HepG2 (cell line): Measurements from ENCODE around the gene MAP2K5. TPM values are rescaled to one million over a fixed set of nuclear protein-coding genes. Genes with fewer than 3 reads are reported as not detected.

Source experiments
- ATAC-seq: fragments of 200-7000 bp; cut with Tn5 transposase; 3 replicates; pipeline ENCODE4 v1.9.1; 2020; ENCODE audit warnings: mild to moderate bottlenecking, moderate library complexity
- BruUV-seq: library from RNA; stranded (reverse); fragments of 400-500 nt; replicated peaks from 2 replicates; lab custom pipeline; 2021; lab: Mats Ljungman, UMichigan
- CTCF ChIA-PET: fragments of 300-600 bp; formaldehyde crosslinking; extraction: SDS; loops from one replicate; lab custom pipeline; 2021; ENCODE audit warnings: low total read pairs, inconsistent platforms, low intra/inter-chr PET ratio; lab: Yijun Ruan, JAX
- POLR2A ChIA-PET: fragments of 350-600 bp; sonication (Branson Sonifier 250); formaldehyde crosslinking; loops from one replicate; lab custom pipeline; 2020; ENCODE audit warnings: antibody characterized with exemption, inconsistent platforms; lab: Yijun Ruan, JAX
- DNase-seq: peaks from one replicate; pipeline ENCODE4 v3.0.0-alpha.2; 2015; ENCODE audit warnings: low spot score
- FAIRE-seq: peaks from 3 replicates; lab custom pipeline; 2011; peaks lifted over from hg19 to GRCh38; lab: Jason Lieb, UNC
- H2AFZ ChIP-seq: one replicate; pipeline ENCODE4 v1.6.1; 2011; ENCODE audit warnings: low read length, inconsistent platforms
- H3K27ac ChIP-seq: fragments of 300-600 bp; 3 replicates; pipeline ENCODE4 v1.8.0; 2011; ENCODE audit warnings: mixed run types, mild to moderate bottlenecking, mixed read lengths, low read length, inconsistent platforms; ENCODE audit not compliant: insufficient read depth; ENCODE audit errors: extremely low read length
- H3K27me3 ChIP-seq, 2 experiments: fragments of 200-600 bp in 1 of 2; 2 replicates in 1 of 2; 3 replicates in 1 of 2; pipeline versions ENCODE4 v1.6.0 to v1.8.0; 2011; ENCODE audit warnings: low read length in 2 of 2, mild to moderate bottlenecking in 2 of 2, moderate library complexity in 2 of 2, inconsistent platforms in 1 of 2; ENCODE audit not compliant: insufficient read depth in 2 of 2, control insufficient read depth in 1 of 2
- H3K36me3 ChIP-seq, 2 experiments: fragments of 200-600 bp in 1 of 2; replicated peaks in 1 of 2; 2 replicates in 1 of 2; 3 replicates in 1 of 2; pipeline versions ENCODE4 v1.5.1 to v1.8.0; 2011; ENCODE audit warnings: low read length in 2 of 2, inconsistent platforms in 1 of 2; ENCODE audit not compliant: insufficient read depth in 2 of 2, control insufficient read depth in 1 of 2
- H3K4me1 ChIP-seq: 2 replicates; pipeline ENCODE4 v1.5.1; 2012; ENCODE audit warnings: low read length, inconsistent platforms; ENCODE audit not compliant: insufficient read depth
- H3K4me2 ChIP-seq: 2 replicates; pipeline ENCODE4 v1.6.0; 2011; ENCODE audit warnings: low read depth, low read length, inconsistent platforms
- H3K4me3 ChIP-seq, 3 experiments: fragments of 200-600 bp in 1 of 3; sonication (generic), shearing (Covaris generic) in 1 of 3; replicated peaks in 1 of 3; 2 replicates each; pipeline ENCODE4 v1.5.1; 2011 to 2016; ENCODE audit warnings: low read length in 3 of 3, inconsistent platforms in 2 of 3, low read depth in 2 of 3, mild to moderate bottlenecking in 2 of 3, control low read depth in 1 of 3, mixed read lengths in 1 of 3; ENCODE audit not compliant: insufficient read depth in 1 of 3
- H3K79me2 ChIP-seq: one replicate; pipeline ENCODE4 v1.6.1; 2011; ENCODE audit warnings: low read length, inconsistent platforms; ENCODE audit not compliant: insufficient read depth
- H3K9ac ChIP-seq: 2 replicates; pipeline ENCODE4 v1.6.0; 2011; ENCODE audit warnings: mild to moderate bottlenecking, low read depth, low read length, inconsistent platforms; ENCODE audit not compliant: insufficient read depth
- H3K9me3 ChIP-seq: 2 replicates; pipeline ENCODE4 v1.5.1; 2012; ENCODE audit warnings: mild to moderate bottlenecking, low read length
- H4K20me1 ChIP-seq: 2 replicates; pipeline ENCODE4 v1.6.0; 2011; ENCODE audit warnings: inconsistent platforms, mild to moderate bottlenecking, low read length, moderate library complexity; ENCODE audit not compliant: insufficient read depth
- MXI1 ChIP-seq: IDR thresholded peaks from 3 replicates; pipeline ENCODE4 v1.6.1; 2012; ENCODE audit warnings: low read depth, low read length, inconsistent platforms, borderline replicate concordance
- REST ChIP-seq, 2 experiments: IDR thresholded peaks; 2 replicates each; pipeline ENCODE4 v1.6.1; 2011 to 2012; ENCODE audit warnings: low read length in 2 of 2, borderline replicate concordance in 1 of 2, low read depth in 1 of 2, mild to moderate bottlenecking in 1 of 2, moderate library complexity in 1 of 2
- TCF7L2 ChIP-seq: IDR thresholded peaks from 2 replicates; pipeline ENCODE4 v1.6.1; 2011; ENCODE audit warnings: mild to moderate bottlenecking, low read depth, low read length, moderate library complexity
- TIGD3 ChIP-seq: sonication (generic); formaldehyde crosslinking; IDR thresholded peaks from 2 replicates; pipeline ENCODE4 v1.5.1; 2020; ENCODE audit warnings: mild to moderate bottlenecking, missing genetic modification reagents, borderline replicate concordance
- ZNF773 ChIP-seq: sonication (generic); formaldehyde crosslinking; IDR thresholded peaks from 2 replicates; pipeline ENCODE4 v1.4.0; 2020; ENCODE audit warnings: missing genetic modification reagents, borderline replicate concordance
- WGBS: methylation state at CpG from one replicate; pipeline ENCODE4 v1.1.6; 2017; ENCODE audit warnings: low lambda C conversion rate; 5-methylcytosine and 5-hydroxymethylcytosine counted together
- in situ Hi-C: cut with HindIII; loops from 2 replicates; pipeline ENCODE4 v1.10.0; 2017; ENCODE audit warnings: low pct_unique_long_range_greater_than_20kb; ENCODE audit not compliant: extremely low pct_ligation_motif_present
- intact Hi-C: fragments of 100-400 bp; cut with micrococcal nuclease; formaldehyde crosslinking; loops from one replicate; pipeline ENCODE4 v1.10.0; 2022; ENCODE audit not compliant: unreplicated experiment
- polyA plus RNA-seq, 8 experiments: library from polyadenylated mRNA; depleted of rRNA in 3 of 8; stranded (reverse) in 7 of 8; unstranded in 1 of 8; fragments of >200 nt; fragmentation: Illumina TruSeq in 4 of 8; extraction: Trizol in 4 of 8; gene quantifications; 2 replicates each; pipeline versions ENCODE4 v1.2.1 to v1.2.3, GENCODE V29; 2011 to 2016; ENCODE audit warnings: low read depth in 4 of 8, missing spikeins in 1 of 8, mixed read lengths in 1 of 8; ENCODE audit not compliant: insufficient read depth in 1 of 8
- total RNA-seq, 5 experiments: library from RNA; depleted of rRNA; stranded (reverse); fragments of >200 nt; fragmentation: Illumina TruSeq; extraction: Trizol; gene quantifications; 2 replicates each; pipeline ENCODE4 v1.2.3, GENCODE V29; 2016; ENCODE audit warnings: low read depth in 1 of 5

MAP2K5 gene
- total and polyA plus RNA-seq, 2 of the 13 experiments (the other 11 are each of a cell fraction or from before 2014, with no cell fraction given): 4.0 to 4.3 TPM

DNA sequence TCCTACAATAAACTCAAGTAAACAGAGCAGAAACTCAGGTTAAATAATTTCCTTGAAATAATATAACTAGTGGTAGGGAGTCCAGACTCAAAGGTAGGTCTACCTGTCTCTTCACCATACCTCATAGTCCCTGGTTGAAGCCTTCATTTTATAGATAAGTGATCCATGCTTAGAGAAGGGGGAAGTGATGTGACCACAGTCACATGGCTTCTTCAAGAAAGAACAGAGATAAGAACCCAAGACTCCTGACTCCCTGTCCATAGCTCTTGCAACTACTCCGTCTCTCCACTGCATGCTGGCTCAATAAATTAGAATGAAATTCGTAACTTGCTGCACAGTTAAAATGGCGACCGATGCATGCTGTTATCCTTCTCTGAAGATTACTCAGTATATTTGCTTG, 32.6 kb upstream of the MAP2K5 start:
- no TSS peak for BruUV-seq
- intact Hi-C loops: no loop called here
- TF ChIP-seq REST (IDR thresholded peaks at IDR 0.05; ENCODE audit: borderline replicate concordance in 1 of 2, low read depth in 1 of 2, low read length in 2 of 2): no peak
- no peak for TF ChIP-seq TIGD3
- TF ChIP-seq MXI1: no peak
- TF ChIP-seq TCF7L2: no peak
- no peak for TF ChIP-seq ZNF773 (CRISPR knock-in tag)
- WGBS: 96% methylated on average over 4 of the region's 4 CpGs
- Histone ChIP-seq H2AFZ (no peak overlapping the region), H3K27me3 (no peaks in the 10 kb centered on the region), H3K9ac (no peak overlapping the region), H4K20me1 (no peaks in the 10 kb centered on the region), H3K27ac (no peak overlapping the region), H3K4me3 (no peak overlapping the region), H3K4me2 (no peak overlapping the region), H3K36me3 (peaks cover 2 to 23% of the 10 kb centered on the region in 2 experiments; a peak in 2 of 5 replicates), H3K9me3 (no peaks in the 10 kb centered on the region), H3K4me1 (0 out of 2 replicates have a peak, but pooled peaks cover 5% of the 10 kb centered on the region), H3K79me2 (no peaks in the 10 kb centered on the region)
- ATAC-seq (no peak), DNase-seq (no peak), FAIRE-seq (no peak)
- ChIA-PET CTCF (no interaction called here), POLR2A (no interaction called here)
- in situ Hi-C loops: no loop called here
